Stimulated activated CD4-positive, alpha-beta T cell treated with anti-CD3 and anti-CD28 coated beads, Interleukin-2, amount 100 ng/mL, for 4 hours (primary cell): ENCODE measurements around the gene COL6A1.
A peak's percentile ranks its signal among the peaks of the same experiment; 100 is the strongest.

ENCODE experiments used
- DNase-seq: peaks from one replicate; pipeline ENCODE4 v3.0.0-alpha.2; 2020; ENCODE audit warnings: low read depth

The COL6A1 gene

GRCh38 chr21:45981151-45982091 lies at the start of gene COL6A1:
COL6A1 (plus strand) TSS chr21:45981770; CDS start chr21:45981851, 81 bp downstream.
- DNase-seq: peak; percentile 44

GRCh38 chr21:45932922-45933502 lies 48.6 kb upstream of the COL6A1 start:
- DNase-seq: no peak

- no peak for DNase-seq
Observed at GRCh38 chr21:45934085-45934484, 47.5 kb upstream of the COL6A1 start.

- no peak for DNase-seq
Observed at GRCh38 chr21:45934554-45934953, 47.0 kb upstream of the COL6A1 start.

GRCh38 chr21:45935628-45936027 lies 45.9 kb upstream of the COL6A1 start:
- no peak for DNase-seq

GRCh38 chr21:45937721-45938452 lies 43.7 kb upstream of the COL6A1 start:
- no peak for DNase-seq

- no peak for DNase-seq
Observed at GRCh38 chr21:45938453-45938755, 43.2 kb upstream of the COL6A1 start.

- no peak for DNase-seq
Observed at GRCh38 chr21:45938811-45939520, 42.6 kb upstream of the COL6A1 start.

- no peak for DNase-seq
Observed at GRCh38 chr21:45939521-45940045, 42.0 kb upstream of the COL6A1 start.

GRCh38 chr21:45940091-45940490 lies 41.5 kb upstream of the COL6A1 start:
- DNase-seq: no peak

GRCh38 chr21:45940621-45941337 lies 40.8 kb upstream of the COL6A1 start:
- no peak for DNase-seq

GRCh38 chr21:45941338-45941710 lies 40.2 kb upstream of the COL6A1 start:
- no peak for DNase-seq

- DNase-seq: no peak
Observed at GRCh38 chr21:45941717-45942546, 39.6 kb upstream of the COL6A1 start.

- DNase-seq: no peak
Observed at GRCh38 chr21:45942755-45943629, 38.6 kb upstream of the COL6A1 start.

GRCh38 chr21:45943630-45944540 lies 37.7 kb upstream of the COL6A1 start:
- no peak for DNase-seq

- no peak for DNase-seq
Observed at GRCh38 chr21:45944601-45945000, 37.0 kb upstream of the COL6A1 start.

- no peak for DNase-seq
Observed at GRCh38 chr21:45945066-45945867, 36.3 kb upstream of the COL6A1 start.

GRCh38 chr21:45945868-45946210 lies 35.7 kb upstream of the COL6A1 start:
- no peak for DNase-seq
